Measurements from ENCODE around the gene ANKRD34B. TPM values are rescaled to one million over a fixed set of nuclear protein-coding genes. Genes with fewer than 3 reads are reported as not detected.
A peak's percentile ranks its signal among the peaks of the same experiment; 100 is the strongest.

The ANKRD34B gene
- total and polyA plus RNA-seq, 2 of the 13 experiments (the other 11 are each of a cell fraction or from before 2014, with no cell fraction given) = 0.01 to 0.04 TPM

DNA sequence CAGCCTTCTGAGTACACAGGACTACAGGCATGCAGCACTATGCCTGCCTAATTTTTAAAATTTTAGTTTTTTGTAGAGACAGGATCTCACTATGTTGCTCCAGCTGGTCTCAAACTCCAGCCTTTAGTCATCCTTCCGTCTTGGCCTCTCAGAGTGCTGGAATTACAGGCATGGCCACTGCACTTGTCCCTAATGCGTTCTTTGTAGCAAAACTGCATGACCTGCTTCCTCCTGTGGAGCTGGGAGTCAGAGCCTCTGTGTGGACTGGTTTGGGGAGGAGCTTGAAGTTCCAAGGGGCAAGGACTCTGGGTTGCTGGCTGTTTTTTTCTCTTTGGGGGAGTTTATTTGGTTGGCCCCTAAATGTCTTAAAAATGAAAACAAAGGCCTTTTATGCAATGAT lies 22.7 kb upstream of the ANKRD34B start (continued):
- TF ChIP-seq, protein P1, sequence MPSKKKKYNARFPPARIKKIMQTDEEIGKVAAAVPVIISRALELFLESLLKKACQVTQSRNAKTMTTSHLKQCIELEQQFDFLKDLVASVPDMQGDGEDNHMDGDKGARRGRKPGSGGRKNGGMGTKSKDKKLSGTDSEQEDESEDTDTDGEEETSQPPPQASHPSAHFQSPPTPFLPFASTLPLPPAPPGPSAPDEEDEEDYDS (CRISPR knock-in tag; IDR thresholded peaks at IDR 0.05) = no peak
- TF ChIP-seq ZSCAN29 (CRISPR knock-in tag; conservative IDR thresholded peaks at IDR 0.05) (no peak), ISL2 (CRISPR knock-in tag; IDR thresholded peaks at IDR 0.05) (0 out of 2 replicates have a peak, but pooled peaks have one; percentile 18), AGO1 (IDR thresholded peaks at IDR 0.05; ENCODE audit: low read depth, low read length, poor library complexity, severe bottlenecking) (no peak), KLF9 (CRISPR knock-in tag; IDR thresholded peaks at IDR 0.05; ENCODE audit: low read depth) (no peak), REXO4 (CRISPR knock-in tag; IDR thresholded peaks at IDR 0.05; ENCODE audit: borderline replicate concordance) (no peak), ZBTB8A (CRISPR knock-in tag; IDR thresholded peaks at IDR 0.05; ENCODE audit: borderline replicate concordance, low read depth) (no peak), TOPORS (CRISPR knock-in tag; IDR thresholded peaks at IDR 0.05) (no peak), ZNF292 (CRISPR knock-in tag; IDR thresholded peaks at IDR 0.05; ENCODE audit: borderline replicate concordance, low read depth) (peak; percentile 69; the same call in 1 of the 2 replicates), SPEN (CRISPR knock-in tag; IDR thresholded peaks at IDR 0.05; ENCODE audit: low read depth) (no peak), ELF1 (CRISPR knock-in tag; IDR thresholded peaks at IDR 0.05) (no peak), ZNF496 (CRISPR knock-in tag; IDR thresholded peaks at IDR 0.05; ENCODE audit: insufficient replicate concordance) (no peak), TGIF2 (CRISPR knock-in tag; IDR thresholded peaks at IDR 0.05) (no peak), ZNF780A (CRISPR knock-in tag; IDR thresholded peaks at IDR 0.05) (no peak), ZNF354B (CRISPR knock-in tag; IDR thresholded peaks at IDR 0.05) (no peak), NRL (CRISPR knock-in tag; IDR thresholded peaks at IDR 0.05; ENCODE audit: borderline replicate concordance) (no peak)
- TF ChIP-seq, protein P2, sequence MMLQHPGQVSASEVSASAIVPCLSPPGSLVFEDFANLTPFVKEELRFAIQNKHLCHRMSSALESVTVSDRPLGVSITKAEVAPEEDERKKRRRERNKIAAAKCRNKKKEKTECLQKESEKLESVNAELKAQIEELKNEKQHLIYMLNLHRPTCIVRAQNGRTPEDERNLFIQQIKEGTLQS (CRISPR knock-in tag; IDR thresholded peaks at IDR 0.05) = no peak
- TF ChIP-seq, protein P3, sequence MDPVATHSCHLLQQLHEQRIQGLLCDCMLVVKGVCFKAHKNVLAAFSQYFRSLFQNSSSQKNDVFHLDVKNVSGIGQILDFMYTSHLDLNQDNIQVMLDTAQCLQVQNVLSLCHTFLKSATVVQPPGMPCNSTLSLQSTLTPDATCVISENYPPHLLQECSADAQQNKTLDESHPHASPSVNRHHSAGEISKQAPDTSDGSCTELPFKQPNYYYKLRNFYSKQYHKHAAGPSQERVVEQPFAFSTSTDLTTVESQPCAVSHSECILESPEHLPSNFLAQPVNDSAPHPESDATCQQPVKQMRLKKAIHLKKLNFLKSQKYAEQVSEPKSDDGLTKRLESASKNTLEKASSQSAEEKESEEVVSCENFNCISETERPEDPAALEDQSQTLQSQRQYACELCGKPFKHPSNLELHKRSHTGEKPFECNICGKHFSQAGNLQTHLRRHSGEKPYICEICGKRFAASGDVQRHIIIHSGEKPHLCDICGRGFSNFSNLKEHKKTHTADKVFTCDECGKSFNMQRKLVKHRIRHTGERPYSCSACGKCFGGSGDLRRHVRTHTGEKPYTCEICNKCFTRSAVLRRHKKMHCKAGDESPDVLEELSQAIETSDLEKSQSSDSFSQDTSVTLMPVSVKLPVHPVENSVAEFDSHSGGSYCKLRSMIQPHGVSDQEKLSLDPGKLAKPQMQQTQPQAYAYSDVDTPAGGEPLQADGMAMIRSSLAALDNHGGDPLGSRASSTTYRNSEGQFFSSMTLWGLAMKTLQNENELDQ (CRISPR knock-in tag; IDR thresholded peaks at IDR 0.05; ENCODE audit: borderline replicate concordance) = no peak
- TF ChIP-seq, protein P4, sequence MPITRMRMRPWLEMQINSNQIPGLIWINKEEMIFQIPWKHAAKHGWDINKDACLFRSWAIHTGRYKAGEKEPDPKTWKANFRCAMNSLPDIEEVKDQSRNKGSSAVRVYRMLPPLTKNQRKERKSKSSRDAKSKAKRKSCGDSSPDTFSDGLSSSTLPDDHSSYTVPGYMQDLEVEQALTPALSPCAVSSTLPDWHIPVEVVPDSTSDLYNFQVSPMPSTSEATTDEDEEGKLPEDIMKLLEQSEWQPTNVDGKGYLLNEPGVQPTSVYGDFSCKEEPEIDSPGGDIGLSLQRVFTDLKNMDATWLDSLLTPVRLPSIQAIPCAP (CRISPR knock-in tag; IDR thresholded peaks at IDR 0.05; ENCODE audit: low read depth) = no peak
- TF ChIP-seq, protein P5, sequence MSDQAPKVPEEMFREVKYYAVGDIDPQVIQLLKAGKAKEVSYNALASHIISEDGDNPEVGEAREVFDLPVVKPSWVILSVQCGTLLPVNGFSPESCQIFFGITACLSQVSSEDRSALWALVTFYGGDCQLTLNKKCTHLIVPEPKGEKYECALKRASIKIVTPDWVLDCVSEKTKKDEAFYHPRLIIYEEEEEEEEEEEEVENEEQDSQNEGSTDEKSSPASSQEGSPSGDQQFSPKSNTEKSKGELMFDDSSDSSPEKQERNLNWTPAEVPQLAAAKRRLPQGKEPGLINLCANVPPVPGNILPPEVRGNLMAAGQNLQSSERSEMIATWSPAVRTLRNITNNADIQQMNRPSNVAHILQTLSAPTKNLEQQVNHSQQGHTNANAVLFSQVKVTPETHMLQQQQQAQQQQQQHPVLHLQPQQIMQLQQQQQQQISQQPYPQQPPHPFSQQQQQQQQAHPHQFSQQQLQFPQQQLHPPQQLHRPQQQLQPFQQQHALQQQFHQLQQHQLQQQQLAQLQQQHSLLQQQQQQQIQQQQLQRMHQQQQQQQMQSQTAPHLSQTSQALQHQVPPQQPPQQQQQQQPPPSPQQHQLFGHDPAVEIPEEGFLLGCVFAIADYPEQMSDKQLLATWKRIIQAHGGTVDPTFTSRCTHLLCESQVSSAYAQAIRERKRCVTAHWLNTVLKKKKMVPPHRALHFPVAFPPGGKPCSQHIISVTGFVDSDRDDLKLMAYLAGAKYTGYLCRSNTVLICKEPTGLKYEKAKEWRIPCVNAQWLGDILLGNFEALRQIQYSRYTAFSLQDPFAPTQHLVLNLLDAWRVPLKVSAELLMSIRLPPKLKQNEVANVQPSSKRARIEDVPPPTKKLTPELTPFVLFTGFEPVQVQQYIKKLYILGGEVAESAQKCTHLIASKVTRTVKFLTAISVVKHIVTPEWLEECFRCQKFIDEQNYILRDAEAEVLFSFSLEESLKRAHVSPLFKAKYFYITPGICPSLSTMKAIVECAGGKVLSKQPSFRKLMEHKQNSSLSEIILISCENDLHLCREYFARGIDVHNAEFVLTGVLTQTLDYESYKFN (CRISPR knock-in tag; conservative IDR thresholded peaks at IDR 0.05) = 0 out of 2 replicates have a peak, but pooled peaks have one; percentile 25
- TF ChIP-seq, protein P6, sequence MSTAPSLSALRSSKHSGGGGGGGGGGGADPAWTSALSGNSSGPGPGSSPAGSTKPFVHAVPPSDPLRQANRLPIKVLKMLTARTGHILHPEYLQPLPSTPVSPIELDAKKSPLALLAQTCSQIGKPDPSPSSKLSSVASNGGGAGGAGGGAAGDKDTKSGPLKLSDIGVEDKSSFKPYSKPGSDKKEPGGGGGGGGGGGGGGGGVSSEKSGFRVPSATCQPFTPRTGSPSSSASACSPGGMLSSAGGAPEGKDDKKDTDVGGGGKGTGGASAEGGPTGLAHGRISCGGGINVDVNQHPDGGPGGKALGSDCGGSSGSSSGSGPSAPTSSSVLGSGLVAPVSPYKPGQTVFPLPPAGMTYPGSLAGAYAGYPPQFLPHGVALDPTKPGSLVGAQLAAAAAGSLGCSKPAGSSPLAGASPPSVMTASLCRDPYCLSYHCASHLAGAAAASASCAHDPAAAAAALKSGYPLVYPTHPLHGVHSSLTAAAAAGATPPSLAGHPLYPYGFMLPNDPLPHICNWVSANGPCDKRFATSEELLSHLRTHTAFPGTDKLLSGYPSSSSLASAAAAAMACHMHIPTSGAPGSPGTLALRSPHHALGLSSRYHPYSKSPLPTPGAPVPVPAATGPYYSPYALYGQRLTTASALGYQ (CRISPR knock-in tag; IDR thresholded peaks at IDR 0.05) = no peak
